Measurements from ENCODE around the gene JPT1.

GRCh38 chr17:75113798-75114551 lies 40.3 kb downstream of the JPT1 start:
- peak; percentile 94 to 98 (median 96) for TF ChIP-seq CTCF (IDR thresholded peaks at IDR 0.05)
- no peak for TF ChIP-seq POLR2A (IDR thresholded peaks at IDR 0.05)
